GM11168 (cell line): ENCODE results near the gene ZBTB40.

ENCODE experiments used
- in situ Hi-C: fragments of 300-500 bp; cut with MboI; formaldehyde crosslinking; loops from one replicate; pipeline ENCODE4 v1.12.0; 2022; ENCODE audit warnings: low sequenced_read_pairs; ENCODE audit not compliant: unreplicated experiment

The ZBTB40 gene

DNA sequence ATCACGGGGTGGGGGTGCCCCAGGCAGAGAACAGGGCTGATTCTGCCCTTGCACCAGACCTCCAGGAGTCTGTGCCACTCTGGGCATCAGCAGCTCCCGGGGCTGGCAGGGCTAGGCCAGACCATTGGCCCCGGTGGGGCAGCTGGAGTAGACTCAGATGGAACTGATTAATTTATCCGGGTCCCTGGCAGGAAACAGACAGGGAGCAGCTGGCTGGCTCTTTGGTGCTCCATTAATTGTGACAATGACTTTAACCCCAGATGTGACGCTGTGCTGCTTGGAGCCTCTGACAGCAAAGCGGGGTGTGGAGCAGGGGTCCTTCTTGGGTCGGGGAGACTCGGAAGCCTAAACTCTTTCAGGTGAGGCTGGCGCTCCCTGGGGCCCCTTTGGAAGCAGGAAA, 121.2 kb downstream of the ZBTB40 start:
- in situ Hi-C loops, result no loop called here

DNA sequence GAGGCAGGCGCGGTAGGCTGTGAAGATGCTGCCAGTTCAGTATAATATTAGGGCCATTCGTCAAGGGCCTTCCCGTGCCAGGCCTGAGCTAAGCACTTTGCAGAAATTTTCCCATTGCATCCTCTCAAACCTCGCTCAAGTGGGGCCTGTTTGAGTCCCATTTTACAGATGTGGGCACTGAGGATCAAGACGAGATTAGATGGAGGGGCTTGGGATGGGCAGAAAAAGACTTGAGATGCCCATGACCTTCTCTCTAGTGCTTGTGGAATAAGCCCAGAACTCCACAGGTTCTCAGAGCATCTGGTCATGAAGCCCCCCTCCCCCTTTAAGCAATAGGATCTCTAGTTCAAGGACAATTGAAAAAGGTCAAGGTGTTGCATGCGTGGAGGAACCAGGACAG, 121.6 kb downstream of the ZBTB40 start:
- in situ Hi-C loops, result no loop called here

DNA sequence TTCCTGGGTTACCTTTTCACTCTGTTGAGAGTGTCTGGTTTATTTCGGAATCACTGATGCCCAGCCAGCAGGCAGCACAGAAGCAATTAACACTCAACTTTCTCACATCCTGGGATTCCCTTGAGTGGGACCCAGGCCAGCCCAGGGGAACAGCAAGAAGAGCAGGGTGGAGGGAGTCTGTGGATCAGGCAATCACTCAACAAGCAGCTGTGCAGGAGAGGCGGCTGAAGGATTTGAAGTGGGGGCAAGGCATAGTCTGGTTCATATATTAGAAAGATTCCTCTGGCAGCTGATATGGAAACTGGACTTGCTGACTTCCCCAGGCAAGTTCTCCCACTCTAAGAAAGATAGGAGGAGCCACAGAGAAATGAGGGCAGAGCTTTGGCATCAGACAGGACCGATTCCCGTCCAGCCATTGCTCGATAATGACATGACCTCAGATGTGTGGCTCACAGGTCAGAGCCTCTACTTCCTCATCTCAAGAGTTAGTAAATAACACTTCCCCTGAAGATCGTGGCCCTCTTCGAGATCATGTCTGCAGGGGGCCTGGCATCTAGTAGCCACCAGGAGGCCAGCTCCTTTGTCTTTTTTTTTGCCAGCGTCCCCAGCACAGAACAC, 124.0 kb downstream of the ZBTB40 start:
- in situ Hi-C loops, result no loop called here

DNA sequence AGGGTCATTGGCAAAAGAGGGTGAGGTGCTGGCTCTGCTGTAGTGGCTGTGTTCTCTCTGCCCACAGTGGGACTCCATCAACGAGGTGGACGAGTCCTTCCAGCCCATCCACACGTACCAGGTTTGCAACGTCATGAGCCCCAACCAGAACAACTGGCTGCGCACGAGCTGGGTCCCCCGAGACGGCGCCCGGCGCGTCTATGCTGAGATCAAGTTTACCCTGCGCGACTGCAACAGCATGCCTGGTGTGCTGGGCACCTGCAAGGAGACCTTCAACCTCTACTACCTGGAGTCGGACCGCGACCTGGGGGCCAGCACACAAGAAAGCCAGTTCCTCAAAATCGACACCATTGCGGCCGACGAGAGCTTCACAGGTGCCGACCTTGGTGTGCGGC, 124.5 kb downstream of the ZBTB40 start:
- in situ Hi-C loops, result no loop called here

- in situ Hi-C loops, result no loop called here
These were observed 125.0 kb downstream of the ZBTB40 start for GRCh38 chr1:22576617-22577016.

DNA sequence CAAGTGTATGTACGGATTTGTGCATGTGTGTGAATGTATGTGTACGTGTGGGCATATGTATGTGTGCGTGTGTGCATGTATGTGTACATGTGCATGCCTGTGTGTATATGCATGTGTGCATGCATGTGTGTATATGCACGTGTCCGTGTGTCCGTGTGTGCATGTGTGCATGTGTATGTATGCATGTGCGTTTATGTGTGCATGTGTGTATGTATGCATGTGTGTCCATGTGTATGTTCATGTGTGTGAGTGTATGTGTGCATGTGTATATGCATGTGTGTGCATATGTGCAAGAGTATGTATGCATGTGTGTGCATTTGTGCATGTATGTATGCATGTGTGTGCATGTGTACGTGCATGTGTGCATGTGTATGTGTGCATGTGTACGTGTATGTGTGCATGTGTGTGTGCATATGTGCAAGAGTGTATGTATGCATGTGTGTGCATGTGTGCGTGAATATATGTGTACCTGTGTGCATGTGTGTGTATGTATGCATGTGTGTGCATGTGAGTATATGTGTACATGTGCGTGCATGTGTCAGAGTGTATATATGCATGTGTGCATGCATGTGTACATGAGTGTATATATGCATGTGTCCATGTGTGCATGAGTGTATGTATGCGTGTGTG, 127.2 kb downstream of the ZBTB40 start:
- in situ Hi-C loops, result no loop called here

DNA sequence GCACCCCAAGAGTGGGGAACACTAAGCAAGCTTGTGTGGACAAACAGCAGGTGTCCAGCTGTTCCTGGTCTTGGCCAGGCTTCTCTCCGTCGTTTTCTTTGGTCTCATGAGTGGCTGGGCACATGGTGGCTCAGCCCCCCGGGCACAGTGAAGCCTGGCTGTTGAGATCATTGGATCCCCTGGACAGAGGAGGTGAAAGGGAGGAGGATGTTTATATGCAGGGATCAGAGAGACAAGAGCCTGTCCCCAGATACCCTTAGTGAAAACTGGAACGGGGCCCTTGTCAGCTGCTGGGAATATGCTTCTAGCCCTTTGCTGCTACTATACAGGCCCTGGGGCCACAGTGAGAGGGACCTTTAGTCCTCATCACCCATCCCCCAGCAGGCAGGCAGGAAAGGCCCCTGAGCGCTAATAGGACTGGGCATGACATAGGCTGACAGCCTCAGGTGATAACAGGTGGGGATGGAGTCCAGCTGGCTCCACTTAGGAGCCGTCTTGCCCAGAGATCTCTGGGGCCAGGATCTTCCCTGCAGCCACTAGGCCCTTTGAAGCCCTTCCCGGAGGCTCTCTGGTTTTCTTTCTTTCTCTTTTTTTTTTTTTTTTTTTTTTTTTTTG, 128.0 kb downstream of the ZBTB40 start:
- in situ Hi-C loops, result no loop called here
